BE2C (cell line): Measurements from ENCODE around the gene SLC30A7.

Experiments used
- DNase-seq: peaks from one replicate; pipeline ENCODE4 v3.0.0-alpha.2; 2020
- H3K27me3 ChIP-seq: fragments of 250-450 bp; sonication (Bioruptor Pico); 2 replicates; pipeline ENCODE4 v1.5.1; 2020; ENCODE audit warnings: mild to moderate bottlenecking
- H3K36me3 ChIP-seq: fragments of 250-450 bp; sonication (Bioruptor Pico); 2 replicates; pipeline ENCODE4 v1.5.1; 2020; ENCODE audit warnings: mild to moderate bottlenecking
- H3K4me1 ChIP-seq: fragments of 250-450 bp; sonication (Bioruptor Pico); 2 replicates; pipeline ENCODE4 v1.5.1; 2020
- H3K4me3 ChIP-seq: 2 replicates; pipeline ENCODE4 v1.5.1; 2011; ENCODE audit warnings: low read depth, low read length
- H3K9me3 ChIP-seq: fragments of 250-450 bp; sonication (Bioruptor Pico); 2 replicates; pipeline ENCODE4 v1.5.1; 2020
- CTCF ChIP-seq: IDR thresholded peaks from 2 replicates; pipeline ENCODE4 v1.5.1; 2012; ENCODE audit warnings: mild to moderate bottlenecking, low read depth, low read length

The SLC30A7 gene

GRCh38 chr1:101029184-101029583 is 133.3 kb downstream of the SLC30A7 start:
- DNase-seq: no peak
- TF ChIP-seq CTCF: no peak

GRCh38 chr1:101030881-101031280 is 135.0 kb downstream of the SLC30A7 start:
- DNase-seq: no peak
- H3K36me3 ChIP-seq: peaks cover 8% of the 10 kb centered on the region
- no peak for TF ChIP-seq CTCF

More at GRCh38 chr1:101029184-101029583, 133.3 kb downstream of the SLC30A7 start:
- no peaks in the 10 kb centered on the region for H3K9me3 ChIP-seq
- H3K4me3 ChIP-seq: no peak overlapping the region
- H3K4me1 ChIP-seq: peaks cover 3% of the 10 kb centered on the region; the same call in 1 of the 2 replicates
- H3K27me3 ChIP-seq: no peaks in the 10 kb centered on the region
- peaks cover 8% of the 10 kb centered on the region for H3K36me3 ChIP-seq

More at GRCh38 chr1:101030881-101031280, 135.0 kb downstream of the SLC30A7 start:
- Histone ChIP-seq H3K4me1 (no peaks in the 10 kb centered on the region; the same call in 1 of the 2 replicates), H3K4me3 (no peak overlapping the region), H3K9me3 (no peaks in the 10 kb centered on the region), H3K27me3 (no peaks in the 10 kb centered on the region)
